Body of pancreas (tissue), 4 donors: ENCODE measurements around the gene KRTAP12-4. TPM values are rescaled to one million over a fixed set of nuclear protein-coding genes. Genes with fewer than 3 reads are reported as not detected.

Source experiments
- ATAC-seq: fragments of 150-250 bp; one replicate; pipeline ENCODE4 v1.9.1; 2016
- DNase-seq, 4 donors: peaks; one replicate each; pipeline ENCODE4 v3.0.0-alpha.2; 2019
- H3K27ac ChIP-seq, 4 donors: fragments of 200-600 bp; sonication (generic); 1 replicate in 3 of 4; 2 replicates in 1 of 4; pipeline versions ENCODE4 v1.5.1 to v1.6.1; 2016 to 2019; ENCODE audit warnings: mild to moderate bottlenecking in 1 of 4, mixed read lengths in 1 of 4, moderate library complexity in 1 of 4
- H3K27me3 ChIP-seq, 2 donors: fragments of 200-600 bp; sonication (generic); one replicate each; pipeline ENCODE4 v1.6.0; 2016; ENCODE audit warnings: mild to moderate bottlenecking in 1 of 2
- H3K36me3 ChIP-seq, 2 donors: fragments of 200-600 bp; sonication (generic); replicated peaks in 1 of 2; 2 replicates each; pipeline ENCODE4 v1.5.1; 2016; ENCODE audit warnings: low read depth in 2 of 2; ENCODE audit not compliant: insufficient read depth in 1 of 2
- H3K4me1 ChIP-seq: fragments of 200-600 bp; sonication (generic); one replicate; pipeline ENCODE4 v1.6.0; 2016
- H3K4me3 ChIP-seq, 2 donors: fragments of 200-600 bp; sonication (generic); 1 replicate in 1 of 2; 2 replicates in 1 of 2; pipeline ENCODE4 v1.5.1; 2016 to 2019
- H3K9me3 ChIP-seq, 3 donors: fragments of 200-600 bp; sonication (generic); 1 replicate in 2 of 3; 2 replicates in 1 of 3; pipeline ENCODE4 v1.5.1; 2016
- CTCF ChIP-seq, 7 experiments: fragments of 450-650 bp in 4 of 7; fragments of 200-600 bp in 3 of 7; sonication (generic) in 3 of 7; IDR thresholded peaks; one replicate each; pipeline ENCODE4 v1.5.1; 2016 to 2019; ENCODE audit warnings: antibody characterized with exemption in 7 of 7
- POLR2A ChIP-seq, 3 donors: fragments of 450-650 bp; IDR thresholded peaks; one replicate each; pipeline ENCODE4 v1.6.1; 2016; ENCODE audit warnings: antibody characterized with exemption in 3 of 3, mild to moderate bottlenecking in 2 of 3
- WGBS, 2 donors: methylation state at CpG; one replicate each; pipeline ENCODE4 v1.1.5; 2017; 5-methylcytosine and 5-hydroxymethylcytosine counted together
- intact Hi-C: fragments of 100-400 bp; cut with DNase I; formaldehyde crosslinking; loops from one replicate; pipeline ENCODE4 v1.15.1; 2023
- total RNA-seq, 2 donors: library from RNA; depleted of rRNA; stranded (reverse); fragments of >200 nt; gene quantifications; one replicate each; pipeline ENCODE4 v1.1.0, GENCODE V29; 2016

The KRTAP12-4 gene
- total RNA-seq, 2 donors from 2014 or later = not detected

GRCh38 chr21:44637018-44637850 lies 17.2 kb downstream of the KRTAP12-4 start, which contains the start of gene KRTAP10-10:
TSS of gene KRTAP10-10 (plus strand) at chr21:44637356. CDS start at chr21:44637418, 62 bp downstream.
- DNase-seq = no peak
- peaks cover 0 to 4% (median 0%) of the 10 kb centered on the region in 3 donors for H3K9me3 ChIP-seq
- TF ChIP-seq CTCF (IDR thresholded peaks at IDR 0.05) (no peak), POLR2A (IDR thresholded peaks at IDR 0.05) (no peak)

GRCh38 chr21:44636209-44637017 lies 18.0 kb downstream of the KRTAP12-4 start:
- intact Hi-C loops = no loop called here
- TF ChIP-seq CTCF (IDR thresholded peaks at IDR 0.05) = no peak
- no peak for TF ChIP-seq POLR2A (IDR thresholded peaks at IDR 0.05)
- no peak for ATAC-seq

More at GRCh38 chr21:44637018-44637850, 17.2 kb downstream of the KRTAP12-4 start, which contains the start of gene KRTAP10-10:
- 36 to 41% methylated on average over 4 to 20 of the region's 21 CpGs for WGBS, 2 donors
- Histone ChIP-seq H3K4me3 (no peak within 1 kb of the TSS), H3K27me3 (no peaks in the 10 kb centered on the region), H3K4me1 (no peaks in the 10 kb centered on the region), H3K36me3 (no peaks in the 10 kb centered on the region), H3K27ac (no peak within 1 kb of the TSS)
- no peak for ATAC-seq
- intact Hi-C loops = no loop called here

GRCh38 chr21:44632067-44632466 lies 22.4 kb downstream of the KRTAP12-4 start:
- WGBS, 2 donors = 68 to 70% methylated on average over 1 of the region's 1 CpG
- no peak overlapping the region for H3K27ac ChIP-seq

More at GRCh38 chr21:44636209-44637017, 18.0 kb downstream of the KRTAP12-4 start:
- Histone ChIP-seq H3K4me3 (no peak overlapping the region), H3K9me3 (peaks cover 0 to 6% (median 0%) of the 10 kb centered on the region in 3 donors), H3K27me3 (no peaks in the 10 kb centered on the region), H3K36me3 (no peaks in the 10 kb centered on the region), H3K4me1 (no peaks in the 10 kb centered on the region), H3K27ac (no peak overlapping the region)
- 55 to 56% methylated on average over 14 to 15 of the region's 15 CpGs for WGBS, 2 donors
- no peak for DNase-seq

GRCh38 chr21:44630440-44630839 lies 24.0 kb downstream of the KRTAP12-4 start:
- Histone ChIP-seq H3K27ac (no peak overlapping the region), H3K36me3 (no peaks in the 10 kb centered on the region), H3K9me3 (peaks cover 0 to 6% (median 0%) of the 10 kb centered on the region in 3 donors), H3K4me1 (no peaks in the 10 kb centered on the region), H3K27me3 (no peaks in the 10 kb centered on the region), H3K4me3 (no peak overlapping the region)
- DNase-seq = no peak
- ATAC-seq = no peak
- 58 to 100% methylated on average over 2 of the region's 2 CpGs for WGBS, 2 donors
- intact Hi-C loops = no loop called here
- no peak for TF ChIP-seq POLR2A (IDR thresholded peaks at IDR 0.05)
- no peak for TF ChIP-seq CTCF (IDR thresholded peaks at IDR 0.05)

More at GRCh38 chr21:44632067-44632466, 22.4 kb downstream of the KRTAP12-4 start:
- TF ChIP-seq CTCF (IDR thresholded peaks at IDR 0.05) = no peak
- TF ChIP-seq POLR2A (IDR thresholded peaks at IDR 0.05) = no peak
- DNase-seq (no peak), ATAC-seq (no peak)
- H3K4me1 ChIP-seq = no peaks in the 10 kb centered on the region
- no peaks in the 10 kb centered on the region for H3K36me3 ChIP-seq
- peaks cover 0 to 6% (median 0%) of the 10 kb centered on the region in 3 donors for H3K9me3 ChIP-seq
- no peaks in the 10 kb centered on the region for H3K27me3 ChIP-seq
- intact Hi-C loops = no loop called here
- H3K4me3 ChIP-seq = no peak overlapping the region
